Ovary (tissue), 3 donors: ENCODE measurements around the gene NPPA.

Source experiments
- EP300 ChIP-seq: sonication (generic); formaldehyde crosslinking; IDR thresholded peaks from one replicate; pipeline ENCODE4 v1.6.1; 2017; ENCODE audit warnings: antibody characterized with exemption
- POLR2A ChIP-seq: fragments of 450-650 bp; IDR thresholded peaks from one replicate; pipeline ENCODE4 v1.6.1; 2017; ENCODE audit warnings: antibody characterized with exemption, mild to moderate bottlenecking, moderate library complexity
- TF ChIP-seq, protein P1 (sequence below), 3 donors: fragments of 450-650 bp in 2 of 3; fragments of 200-600 bp in 1 of 3; IDR thresholded peaks; one replicate each; pipeline versions ENCODE4 v1.5.1 to v1.8.0; 2016 to 2022; ENCODE audit warnings: antibody characterized with exemption in 3 of 3, mild to moderate bottlenecking in 1 of 3
- donor health status: DM: no; HTN: no; CAD: no.

DNA sequence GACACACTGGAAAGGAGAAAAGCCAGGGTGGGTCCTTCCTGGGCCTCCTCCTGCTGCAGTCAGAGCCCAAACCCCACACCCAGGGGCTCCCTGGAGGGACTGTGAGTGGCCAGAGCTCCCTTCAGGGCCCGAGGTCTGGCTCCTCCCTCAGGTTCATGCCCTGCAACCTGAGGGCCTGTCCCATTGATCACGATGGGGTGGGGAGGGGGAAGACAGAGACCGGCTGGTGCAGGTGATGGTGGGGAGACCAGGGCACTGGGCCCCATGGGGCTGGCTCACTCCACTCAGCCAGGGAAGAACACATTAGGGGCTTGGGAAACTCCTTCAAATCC lies 41.3 kb upstream of the NPPA start:
- no peak for TF ChIP-seq EP300
- no peak for TF ChIP-seq POLR2A
- TF ChIP-seq, protein P1, sequence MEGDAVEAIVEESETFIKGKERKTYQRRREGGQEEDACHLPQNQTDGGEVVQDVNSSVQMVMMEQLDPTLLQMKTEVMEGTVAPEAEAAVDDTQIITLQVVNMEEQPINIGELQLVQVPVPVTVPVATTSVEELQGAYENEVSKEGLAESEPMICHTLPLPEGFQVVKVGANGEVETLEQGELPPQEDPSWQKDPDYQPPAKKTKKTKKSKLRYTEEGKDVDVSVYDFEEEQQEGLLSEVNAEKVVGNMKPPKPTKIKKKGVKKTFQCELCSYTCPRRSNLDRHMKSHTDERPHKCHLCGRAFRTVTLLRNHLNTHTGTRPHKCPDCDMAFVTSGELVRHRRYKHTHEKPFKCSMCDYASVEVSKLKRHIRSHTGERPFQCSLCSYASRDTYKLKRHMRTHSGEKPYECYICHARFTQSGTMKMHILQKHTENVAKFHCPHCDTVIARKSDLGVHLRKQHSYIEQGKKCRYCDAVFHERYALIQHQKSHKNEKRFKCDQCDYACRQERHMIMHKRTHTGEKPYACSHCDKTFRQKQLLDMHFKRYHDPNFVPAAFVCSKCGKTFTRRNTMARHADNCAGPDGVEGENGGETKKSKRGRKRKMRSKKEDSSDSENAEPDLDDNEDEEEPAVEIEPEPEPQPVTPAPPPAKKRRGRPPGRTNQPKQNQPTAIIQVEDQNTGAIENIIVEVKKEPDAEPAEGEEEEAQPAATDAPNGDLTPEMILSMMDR (IDR thresholded peaks at IDR 0.05), result no peak
